ENCODE results near the gene ITK.
"Not testable (repeated sequence)": the region's sequence is repeated elsewhere in the genome, so short reads cannot be mapped to it uniquely, and the experiment has no call there.

The ITK gene

GRCh38 chr5:157168286-157168685 is 12.4 kb upstream of the ITK start:
- DNase-seq (ENCODE audit: insufficient read length, low spot score): no peak
- no peak for FAIRE-seq
- TF ChIP-seq CTCF (IDR thresholded peaks at IDR 0.05; ENCODE audit: insufficient read depth, missing control alignments): no peak

GRCh38 chr5:157172403-157172802 is 8.2 kb upstream of the ITK start:
- no peak for TF ChIP-seq CTCF (IDR thresholded peaks at IDR 0.05; ENCODE audit: insufficient read depth, missing control alignments)
- FAIRE-seq (no peak), DNase-seq (ENCODE audit: insufficient read length, low spot score) (no peak)

- FAIRE-seq: no peak
- no peak for TF ChIP-seq CTCF (IDR thresholded peaks at IDR 0.05; ENCODE audit: insufficient read depth, missing control alignments)
- DNase-seq (ENCODE audit: insufficient read length, low spot score): no peak
Observed at GRCh38 chr5:157175071-157175612, 5.5 kb upstream of the ITK start.

GRCh38 chr5:157177953-157178352 is 2.7 kb upstream of the ITK start:
- no peak for FAIRE-seq
- no peak for TF ChIP-seq CTCF (IDR thresholded peaks at IDR 0.05; ENCODE audit: insufficient read depth, missing control alignments)
- DNase-seq (ENCODE audit: insufficient read length, low spot score): no peak

- no peak for DNase-seq (ENCODE audit: insufficient read length, low spot score)
- no peak for TF ChIP-seq CTCF (IDR thresholded peaks at IDR 0.05; ENCODE audit: insufficient read depth, missing control alignments)
- FAIRE-seq: no peak
Observed at GRCh38 chr5:157178966-157179365, 1.7 kb upstream of the ITK start.

- TF ChIP-seq CTCF (IDR thresholded peaks at IDR 0.05; ENCODE audit: insufficient read depth, missing control alignments): no peak
- no peak for DNase-seq (ENCODE audit: insufficient read length, low spot score)
- FAIRE-seq: no peak
Observed at GRCh38 chr5:157182143-157182757, 1.6 kb downstream of the ITK start.

- FAIRE-seq (no peak), DNase-seq (ENCODE audit: insufficient read length, low spot score) (no peak)
- TF ChIP-seq CTCF (IDR thresholded peaks at IDR 0.05; ENCODE audit: insufficient read depth, missing control alignments): no peak
Observed at GRCh38 chr5:157184117-157184670, 3.6 kb downstream of the ITK start.

- not testable (repeated sequence) for DNase-seq (ENCODE audit: insufficient read length, low spot score); FAIRE-seq
Observed at GRCh38 chr5:157185122-157185521, 4.5 kb downstream of the ITK start.

Data from D721Med (cell line).